HG03066 (cell line): ENCODE data around the gene MZF1.
A peak's percentile ranks its signal among the peaks of the same experiment; 100 is the strongest.
"Not testable (repeated sequence)": the region's sequence is repeated elsewhere in the genome, so short reads cannot be mapped to it uniquely, and the experiment has no call there.

ENCODE experiments used
- ATAC-seq: cut with Tn5 transposase; IDR thresholded peaks from one replicate; pipeline ENCODE4 v1.9.1; 2021; ENCODE audit warnings: low read depth; ENCODE audit not compliant: unreplicated experiment

Gene MZF1

GRCh38 chr19:58543826-58544590 lies 29.1 kb downstream of the MZF1 start, which contains the start of gene TRIM28:
Gene TRIM28 (plus strand): TSS chr19:58544064. CDS start chr19:58544758, 694 bp downstream.
- ATAC-seq, result peak; percentile 81

- not testable (repeated sequence) for ATAC-seq
These were observed 30.3 kb downstream of the MZF1 start for GRCh38 chr19:58542641-58543372.

- ATAC-seq, result not testable (repeated sequence)
These were observed 34.0 kb downstream of the MZF1 start for GRCh38 chr19:58539169-58539559.

- no peak for ATAC-seq
These were observed 34.6 kb downstream of the MZF1 start for GRCh38 chr19:58538257-58539168.

- ATAC-seq, result no peak
These were observed 36.0 kb downstream of the MZF1 start for GRCh38 chr19:58536852-58537798.

GRCh38 chr19:58535857-58536256 lies 37.3 kb downstream of the MZF1 start:
- no peak for ATAC-seq

DNA sequence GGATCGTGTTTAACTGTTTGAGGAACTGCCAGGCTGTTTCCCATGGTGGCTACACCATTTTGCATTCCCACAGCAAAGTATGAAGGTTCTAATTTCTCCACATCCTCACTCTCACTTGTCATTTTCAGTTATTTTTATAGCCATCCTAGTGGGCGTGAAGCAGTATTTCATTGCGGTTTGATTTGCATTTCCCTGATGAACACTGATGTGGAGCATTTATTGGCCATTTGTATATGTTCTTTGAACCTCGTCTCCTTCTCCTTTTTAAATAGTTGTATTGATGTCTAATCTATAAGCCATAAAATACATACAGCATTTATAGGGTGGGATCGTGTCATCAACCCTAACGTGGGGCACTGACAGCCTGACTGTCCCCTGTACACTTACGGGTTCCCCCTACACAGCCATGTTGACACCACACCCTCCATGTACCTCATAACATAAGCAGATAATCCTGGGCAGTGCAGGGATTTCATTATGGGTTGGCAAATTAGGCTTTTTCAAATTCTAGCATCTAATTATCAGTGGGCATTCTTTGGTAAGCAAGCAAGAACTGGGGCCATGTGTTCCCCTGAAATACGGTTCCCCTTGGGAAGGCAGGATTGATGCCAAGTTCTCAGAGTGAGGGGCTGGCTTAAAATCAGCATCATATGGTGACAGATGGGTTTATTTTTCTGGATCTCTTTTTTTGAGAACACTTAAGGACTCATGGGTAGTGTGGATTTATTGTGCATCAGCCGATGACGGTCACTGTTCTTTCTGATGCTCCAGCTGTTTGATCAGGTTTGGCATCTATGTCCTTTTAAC lies 41.9 kb downstream of the MZF1 start:
- no peak for ATAC-seq

GRCh38 chr19:58529405-58529804 lies 43.7 kb downstream of the MZF1 start:
- no peak for ATAC-seq

- ATAC-seq, result no peak
These were observed 50.4 kb downstream of the MZF1 start for GRCh38 chr19:58522709-58523108.

- no peak for ATAC-seq
These were observed 51.5 kb downstream of the MZF1 start for GRCh38 chr19:58521651-58522050.

- no peak for ATAC-seq
These were observed 52.9 kb downstream of the MZF1 start for GRCh38 chr19:58520257-58520599.

DNA sequence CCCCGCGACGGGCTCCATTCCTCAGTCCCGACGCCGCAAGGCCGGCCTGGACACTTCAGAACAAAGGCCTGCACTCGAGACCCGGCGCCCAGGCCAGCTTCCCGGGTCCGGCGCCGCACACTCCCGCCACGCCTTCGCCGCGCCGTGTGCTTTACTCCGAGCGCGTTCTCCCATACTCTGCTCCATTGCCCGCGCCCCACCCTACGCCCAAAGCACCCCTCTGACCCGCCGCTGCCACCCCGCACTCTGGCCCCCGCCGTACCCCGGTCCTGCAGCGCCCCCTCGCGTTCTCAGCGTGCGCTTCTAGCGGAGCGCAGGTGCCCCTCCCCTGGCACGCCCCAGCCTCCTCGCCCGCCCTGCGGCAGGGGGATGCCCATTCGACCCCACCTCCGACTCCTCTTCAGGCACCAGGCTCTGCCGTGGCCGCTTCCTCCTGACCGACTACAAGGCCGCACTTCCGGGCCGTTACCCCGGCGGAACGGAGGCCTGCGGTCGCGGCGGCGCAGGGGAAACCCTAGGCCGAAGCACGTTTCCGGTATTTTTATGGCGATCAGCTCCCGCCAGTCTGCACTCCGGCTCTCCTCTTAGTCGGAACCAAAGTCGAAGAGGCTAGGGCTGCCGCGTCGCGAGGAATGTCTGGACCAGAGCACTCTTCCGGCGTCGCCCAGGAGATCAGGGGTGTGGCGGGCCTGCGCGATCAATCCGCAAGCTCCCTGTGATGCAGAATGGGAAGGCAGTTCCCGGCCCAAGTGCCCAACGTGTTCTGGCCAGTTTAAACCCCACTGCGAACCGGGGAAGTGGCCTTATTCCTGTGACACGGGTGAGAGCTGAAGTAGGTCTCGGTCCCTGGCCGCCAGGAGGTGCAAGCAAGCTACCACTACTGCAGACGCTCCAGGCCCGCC lies 53.5 kb downstream of the MZF1 start, which contains the start of gene ZBTB45:
Gene ZBTB45 (minus strand): TSS at position 456 of the 902 bp plus-strand sequence. CDS start 2,137 bp downstream, outside the sequence.
- peak; percentile 70 for ATAC-seq

GRCh38 chr19:58519087-58519354 lies 54.1 kb downstream of the MZF1 start:
- ATAC-seq, result no peak

GRCh38 chr19:58518256-58519086 lies 54.7 kb downstream of the MZF1 start:
- ATAC-seq, result no peak

DNA sequence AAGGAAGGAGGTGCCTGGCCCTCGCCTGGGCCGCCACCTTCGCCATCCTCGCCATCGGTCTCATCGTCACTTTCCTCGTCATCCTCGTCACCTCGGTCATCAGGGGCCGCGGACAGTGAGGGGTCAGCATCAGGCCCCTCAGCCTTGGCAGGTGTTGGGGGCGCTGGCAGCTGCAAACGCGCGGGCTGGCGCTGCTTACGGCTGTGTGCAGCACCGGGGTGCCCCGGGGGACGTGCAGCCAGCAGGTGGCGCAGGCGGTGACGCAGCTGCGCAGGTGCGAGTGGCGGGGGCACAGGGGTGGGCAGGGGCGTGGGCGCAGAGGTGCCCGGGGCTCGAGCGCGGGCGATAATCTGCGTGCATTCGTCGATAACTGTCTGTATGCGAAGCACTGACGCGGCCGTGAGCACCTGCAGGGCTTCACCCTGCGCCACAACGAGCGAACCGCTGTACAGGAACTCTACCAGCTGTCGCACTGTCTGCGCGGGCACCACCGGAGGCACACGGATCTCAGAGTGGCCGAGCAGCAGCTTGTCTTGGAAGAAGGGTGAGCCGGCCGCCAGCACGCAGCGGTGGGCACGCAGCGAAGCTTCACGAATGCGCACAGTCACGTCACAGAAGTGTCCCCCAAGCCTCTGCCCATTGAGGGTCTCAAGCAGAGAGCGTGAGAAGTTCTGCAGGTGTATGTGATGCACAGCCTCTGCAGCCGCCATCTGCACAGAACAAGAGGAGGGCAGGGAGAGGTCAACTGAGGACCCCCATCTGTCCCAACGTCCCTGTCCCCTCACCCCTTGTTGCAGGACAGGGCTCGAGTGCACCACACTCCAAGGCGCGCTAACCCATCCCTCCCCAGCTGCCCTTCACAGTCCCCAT lies 55.9 kb downstream of the MZF1 start:
- ATAC-seq, result no peak

GRCh38 chr19:58516246-58516836 lies 56.8 kb downstream of the MZF1 start:
- ATAC-seq, result no peak
